Caco-2 (cell line): Measurements from ENCODE around the gene MC1R. TPM values are rescaled to one million over a fixed set of nuclear protein-coding genes. Genes with fewer than 3 reads are reported as not detected.

ENCODE experiments used
- BruUV-seq: library from RNA; stranded (reverse); fragments of 400-500 nt; replicated peaks from 2 replicates; lab custom pipeline; 2021; lab: Mats Ljungman, UMichigan
- CTCF ChIA-PET: fragments of 300-600 bp; sonication (Branson Sonifier 250); formaldehyde crosslinking; loops from one replicate; lab custom pipeline; 2022; ENCODE audit warnings: antibody characterized with exemption; lab: Charles Lee
- POLR2A ChIA-PET: fragments of 300-600 bp; sonication (Branson Sonifier 250); formaldehyde crosslinking; loops from one replicate; lab custom pipeline; 2022; ENCODE audit warnings: antibody characterized with exemption; lab: Charles Lee
- DNase-seq, 2 experiments: peaks; one replicate each; pipeline versions ENCODE4 v3.0.0 to v3.0.0-alpha.2; 2020 to 2022
- H3K27me3 ChIP-seq: replicated peaks from 2 replicates; pipeline ENCODE4 v1.6.0; 2011; ENCODE audit warnings: low read length; ENCODE audit not compliant: control insufficient read depth, insufficient read depth
- H3K36me3 ChIP-seq: 2 replicates; pipeline ENCODE4 v1.5.1; 2011; ENCODE audit warnings: low read length; ENCODE audit not compliant: control insufficient read depth, insufficient read depth
- H3K4me1 ChIP-seq: fragments of 250-450 bp; sonication (Bioruptor Pico); 2 replicates; pipeline ENCODE4 v1.5.1; 2020; ENCODE audit warnings: mild to moderate bottlenecking
- H3K4me3 ChIP-seq: 2 replicates; pipeline ENCODE4 v1.5.1; 2011; ENCODE audit warnings: low read depth, mild to moderate bottlenecking, control low read depth, low read length
- H3K9me3 ChIP-seq: fragments of 250-450 bp; sonication (Bioruptor Pico); 2 replicates; pipeline ENCODE4 v1.5.1; 2020; ENCODE audit warnings: mild to moderate bottlenecking, moderate library complexity
- H3K27ac Mint-ChIP-seq: one replicate; pipeline ENCODE4 v1.8.0; 2022; ENCODE audit warnings: mixed read lengths; ENCODE audit not compliant: unreplicated experiment
- H3K27me3 Mint-ChIP-seq: one replicate; pipeline ENCODE4 v1.8.0; 2022; ENCODE audit warnings: mixed read lengths; ENCODE audit not compliant: insufficient read depth, unreplicated experiment
- H3K36me3 Mint-ChIP-seq: one replicate; pipeline ENCODE4 v1.8.0; 2022; ENCODE audit warnings: mild to moderate bottlenecking, mixed read lengths; ENCODE audit not compliant: insufficient read depth, unreplicated experiment
- H3K4me1 Mint-ChIP-seq: one replicate; pipeline ENCODE4 v1.8.0; 2022; ENCODE audit warnings: low read depth, mixed read lengths; ENCODE audit not compliant: unreplicated experiment
- H3K4me3 Mint-ChIP-seq: one replicate; pipeline ENCODE4 v1.8.0; 2022; ENCODE audit warnings: mild to moderate bottlenecking, moderate library complexity, mixed read lengths; ENCODE audit not compliant: unreplicated experiment
- H3K9me3 Mint-ChIP-seq: one replicate; pipeline ENCODE4 v1.8.0; 2022; ENCODE audit warnings: mixed read lengths; ENCODE audit not compliant: unreplicated experiment
- intact Hi-C: fragments of 100-400 bp; cut with micrococcal nuclease; formaldehyde crosslinking; loops from one replicate; pipeline ENCODE4 v1.10.0; 2022; ENCODE audit not compliant: unreplicated experiment
- total RNA-seq: library from RNA; stranded (reverse); gene quantifications from 2 replicates; pipeline ENCODE4 v1.2.3, GENCODE V29; 2022
- TF ChIP-seq, protein P1 (sequence below), 2 experiments: fragments of 200-600 bp in 1 of 2; IDR thresholded peaks; 1 replicate in 1 of 2; 2 replicates in 1 of 2; pipeline versions ENCODE4 v1.5.1 to v1.8.0; 2011 to 2022; ENCODE audit warnings: antibody characterized with exemption in 1 of 2, control low read depth in 1 of 2, inconsistent platforms in 1 of 2, low read depth in 1 of 2, low read length in 1 of 2, mild to moderate bottlenecking in 1 of 2, moderate library complexity in 1 of 2; ENCODE audit not compliant: insufficient read depth in 1 of 2, severe bottlenecking in 1 of 2, unreplicated experiment in 1 of 2

MC1R gene
- total RNA-seq, 1 experiment from 2014 or later = 6.5 TPM

DNA sequence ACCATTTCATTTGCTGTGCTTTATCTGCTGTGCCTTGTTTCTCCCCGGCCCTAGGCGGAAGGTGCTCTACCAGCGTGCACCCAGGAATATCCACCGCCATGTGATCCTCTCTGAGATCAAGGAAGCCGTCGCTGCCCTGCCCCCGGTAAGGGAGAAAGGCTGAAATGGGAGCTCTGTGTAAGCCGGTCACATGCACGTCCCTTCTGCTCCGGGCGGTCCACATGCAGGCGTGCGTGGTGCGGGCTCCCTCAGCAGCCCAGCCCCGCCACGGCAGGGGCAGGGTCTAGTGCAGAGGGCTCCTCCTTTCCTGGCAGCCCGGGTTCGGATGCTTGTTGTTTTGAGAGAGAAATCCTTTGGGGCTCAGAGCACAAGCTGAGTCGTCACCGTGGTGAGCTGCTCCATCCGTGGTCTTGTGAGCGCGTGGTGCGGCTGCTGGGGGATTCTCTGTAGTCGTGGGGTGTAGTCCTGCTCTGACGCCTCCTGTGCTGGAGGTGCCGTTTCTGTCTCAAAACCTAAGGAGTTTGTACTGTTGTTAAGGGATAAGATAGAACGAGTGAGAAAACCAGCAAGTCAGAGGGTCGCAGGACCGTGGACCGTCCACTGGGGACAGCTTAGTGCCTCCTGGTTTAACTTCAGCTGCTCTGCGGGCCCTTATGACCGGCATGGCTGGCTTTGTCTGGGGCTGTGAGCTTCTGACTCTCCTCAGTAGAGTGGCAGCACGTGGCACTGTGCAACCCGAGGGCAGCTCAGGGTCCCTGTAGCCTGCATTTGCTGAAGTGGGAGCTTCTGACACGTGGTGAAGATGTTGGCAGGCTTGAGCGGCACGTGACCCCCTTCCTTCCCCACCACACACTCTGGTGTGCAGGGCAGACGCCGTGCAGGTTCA lies 12.3 kb upstream of the MC1R start:
- Mint-ChIP-seq H3K36me3 (peaks cover 75% of the 10 kb centered on the region), H3K4me3 (no peak overlapping the region), H3K9me3 (no peaks in the 10 kb centered on the region), H3K27ac (no peak overlapping the region), H3K27me3 (no peaks in the 10 kb centered on the region), H3K4me1 (no peaks in the 10 kb centered on the region)
- Histone ChIP-seq H3K27me3 (no peaks in the 10 kb centered on the region), H3K4me3 (no peak overlapping the region), H3K9me3 (no peaks in the 10 kb centered on the region), H3K4me1 (peaks cover 21% of the 10 kb centered on the region), H3K36me3 (peaks cover 15% of the 10 kb centered on the region)
- TF ChIP-seq, protein P1, sequence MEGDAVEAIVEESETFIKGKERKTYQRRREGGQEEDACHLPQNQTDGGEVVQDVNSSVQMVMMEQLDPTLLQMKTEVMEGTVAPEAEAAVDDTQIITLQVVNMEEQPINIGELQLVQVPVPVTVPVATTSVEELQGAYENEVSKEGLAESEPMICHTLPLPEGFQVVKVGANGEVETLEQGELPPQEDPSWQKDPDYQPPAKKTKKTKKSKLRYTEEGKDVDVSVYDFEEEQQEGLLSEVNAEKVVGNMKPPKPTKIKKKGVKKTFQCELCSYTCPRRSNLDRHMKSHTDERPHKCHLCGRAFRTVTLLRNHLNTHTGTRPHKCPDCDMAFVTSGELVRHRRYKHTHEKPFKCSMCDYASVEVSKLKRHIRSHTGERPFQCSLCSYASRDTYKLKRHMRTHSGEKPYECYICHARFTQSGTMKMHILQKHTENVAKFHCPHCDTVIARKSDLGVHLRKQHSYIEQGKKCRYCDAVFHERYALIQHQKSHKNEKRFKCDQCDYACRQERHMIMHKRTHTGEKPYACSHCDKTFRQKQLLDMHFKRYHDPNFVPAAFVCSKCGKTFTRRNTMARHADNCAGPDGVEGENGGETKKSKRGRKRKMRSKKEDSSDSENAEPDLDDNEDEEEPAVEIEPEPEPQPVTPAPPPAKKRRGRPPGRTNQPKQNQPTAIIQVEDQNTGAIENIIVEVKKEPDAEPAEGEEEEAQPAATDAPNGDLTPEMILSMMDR (IDR thresholded peaks at IDR 0.05; ENCODE audit: insufficient read depth in 1 of 2, low read depth in 1 of 2, low read length in 1 of 2, severe bottlenecking in 1 of 2, unreplicated experiment in 1 of 2) = no peak
- CTCF ChIA-PET = interaction anchor here (0.5 to 1.0 kb wide), 2 partner anchors 9 to 12 kb away, joined by 3 to 4 read pairs; partner anchors contain the start of gene MC1R
- intact Hi-C loops = no loop called here
- no TSS peak for BruUV-seq
- POLR2A ChIA-PET = interaction anchor here (0.7 to 1.0 kb wide), 2 partner anchors 69 to 342 kb away, joined by 3 to 6 read pairs; no protein-coding TSS in a partner anchor
- no peak for DNase-seq

GRCh38 chr16:89907055-89907814 lies 11.4 kb upstream of the MC1R start:
- Mint-ChIP-seq H3K36me3 (peaks cover 83% of the 10 kb centered on the region), H3K4me1 (no peaks in the 10 kb centered on the region), H3K9me3 (no peaks in the 10 kb centered on the region), H3K4me3 (no peak overlapping the region), H3K27me3 (no peaks in the 10 kb centered on the region), H3K27ac (no peak overlapping the region)
- no peak for DNase-seq
- CTCF ChIA-PET = interaction anchor here (0.6 to 1.0 kb wide), 4 partner anchors 11 to 254 kb away, joined by 4 read pairs; partner anchors contain the start of gene MC1R
- H3K27me3 ChIP-seq = no peaks in the 10 kb centered on the region
- no TSS peak for BruUV-seq
- TF ChIP-seq, protein P1 (IDR thresholded peaks at IDR 0.05; ENCODE audit: insufficient read depth in 1 of 2, low read depth in 1 of 2, low read length in 1 of 2, severe bottlenecking in 1 of 2, unreplicated experiment in 1 of 2) = no peak
- peaks cover 21% of the 10 kb centered on the region for H3K4me1 ChIP-seq
- no peaks in the 10 kb centered on the region for H3K9me3 ChIP-seq
- intact Hi-C loops = no loop called here
- no peak overlapping the region for H3K4me3 ChIP-seq
- POLR2A ChIA-PET = interaction anchor here (0.7 to 1.0 kb wide), 2 partner anchors 68 to 343 kb away, joined by 3 to 6 read pairs; no protein-coding TSS in a partner anchor
- H3K36me3 ChIP-seq = peaks cover 16% of the 10 kb centered on the region

GRCh38 chr16:89908236-89908635 lies 10.4 kb upstream of the MC1R start:
- peaks cover 16% of the 10 kb centered on the region for H3K36me3 ChIP-seq
- peaks cover 21% of the 10 kb centered on the region for H3K4me1 ChIP-seq
- Mint-ChIP-seq H3K9me3 (no peaks in the 10 kb centered on the region), H3K27ac (no peak overlapping the region), H3K4me1 (no peaks in the 10 kb centered on the region), H3K36me3 (peaks cover 90% of the 10 kb centered on the region), H3K4me3 (no peak overlapping the region), H3K27me3 (no peaks in the 10 kb centered on the region)
- no peaks in the 10 kb centered on the region for H3K9me3 ChIP-seq
- ChIA-PET CTCF (interaction anchor here (0.6 kb wide), 1 partner anchor 188 kb away, joined by 7 read pairs; the partner anchor contains the start of gene VPS9D1), POLR2A (interaction anchor here (0.6 to 1.0 kb wide), 2 partner anchors 14 to 35 kb away, joined by 3 to 7 read pairs; partner anchors contain the start of gene TCF25)
- TF ChIP-seq, protein P1 (IDR thresholded peaks at IDR 0.05; ENCODE audit: insufficient read depth in 1 of 2, low read depth in 1 of 2, low read length in 1 of 2, severe bottlenecking in 1 of 2, unreplicated experiment in 1 of 2) = no peak
- no TSS peak for BruUV-seq
- no peak overlapping the region for H3K4me3 ChIP-seq
- intact Hi-C loops = no loop called here
- H3K27me3 ChIP-seq = no peaks in the 10 kb centered on the region
- DNase-seq = no peak
